Neural cell (in vitro differentiated cells): Measurements from ENCODE around the gene COL4A1. TPM values are rescaled to one million over a fixed set of nuclear protein-coding genes. Genes with fewer than 3 reads are reported as not detected.

ENCODE experiments used
- H2AFZ ChIP-seq: fragments of 200-600, 300-800 bp; sonication (generic), shearing (Covaris generic); 2 replicates; pipeline ENCODE4 v1.6.0; 2014; ENCODE audit warnings: low read depth, mild to moderate bottlenecking, antibody characterized with exemption, low read length, moderate library complexity
- H3F3A ChIP-seq: fragments of 200-600 bp; shearing (Covaris generic); 2 replicates; pipeline ENCODE4 v1.6.1; 2016; ENCODE audit warnings: mild to moderate bottlenecking, moderate library complexity, mixed read lengths, antibody characterized with exemption, low read length; ENCODE audit not compliant: insufficient read depth, poor library complexity, severe bottlenecking
- H3K27ac ChIP-seq: fragments of 200-600, 300-800 bp; sonication (generic), shearing (Covaris generic); 2 replicates; pipeline ENCODE4 v1.5.1; 2014; ENCODE audit warnings: mild to moderate bottlenecking, low read length, moderate library complexity
- H3K27me3 ChIP-seq: fragments of 300-800, 200-600 bp; sonication (generic), shearing (Covaris generic); 2 replicates; pipeline ENCODE4 v1.6.0; 2014; ENCODE audit warnings: mild to moderate bottlenecking, low read depth, low read length, moderate library complexity; ENCODE audit not compliant: insufficient read depth
- H3K36me3 ChIP-seq: fragments of 300-800, 200-600 bp; sonication (generic), shearing (Covaris generic); 2 replicates; pipeline ENCODE4 v1.5.1; 2014; ENCODE audit warnings: mild to moderate bottlenecking, antibody characterized with exemption, low read length, moderate library complexity; ENCODE audit not compliant: insufficient read depth
- H3K4me2 ChIP-seq: fragments of 300-800, 200-600 bp; sonication (generic), shearing (Covaris generic); 2 replicates; pipeline ENCODE4 v1.6.0; 2014; ENCODE audit warnings: mild to moderate bottlenecking, low read length
- H3K4me3 ChIP-seq: fragments of 300-800, 200-600 bp; sonication (generic), shearing (Covaris generic); 2 replicates; pipeline ENCODE4 v1.5.1; 2014; ENCODE audit warnings: mild to moderate bottlenecking, low read length, moderate library complexity
- H3K79me2 ChIP-seq: fragments of 200-600 bp; shearing (Covaris generic); replicated peaks from 2 replicates; pipeline ENCODE4 v1.6.0; 2014; ENCODE audit warnings: mild to moderate bottlenecking, low read length, moderate library complexity; ENCODE audit not compliant: insufficient read depth
- H3K9ac ChIP-seq: fragments of 300-800, 200-600 bp; sonication (generic), shearing (Covaris generic); 2 replicates; pipeline ENCODE4 v1.6.1; 2016; ENCODE audit warnings: mild to moderate bottlenecking, low read length, mixed read lengths
- H3K9me2 ChIP-seq: fragments of 200-600 bp; shearing (Covaris generic); 2 replicates; pipeline ENCODE4 v1.6.1; 2016; ENCODE audit warnings: mild to moderate bottlenecking, low read length, mixed read lengths; ENCODE audit not compliant: insufficient read depth
- H3K9me3 ChIP-seq: fragments of 200-600, 300-800 bp; sonication (generic), shearing (Covaris generic); 2 replicates; pipeline ENCODE4 v1.6.1; 2016; ENCODE audit warnings: mild to moderate bottlenecking, mixed run types, low read length, moderate library complexity, mixed read lengths
- H4K20me1 ChIP-seq: fragments of 200-600 bp; shearing (Covaris generic); 2 replicates; pipeline ENCODE4 v1.6.1; 2016; ENCODE audit warnings: mild to moderate bottlenecking, mixed run types; ENCODE audit not compliant: insufficient read depth
- CTCF ChIP-seq: fragments of 450-650 bp; IDR thresholded peaks from 2 replicates; pipeline ENCODE4 v1.5.1; 2014; ENCODE audit warnings: antibody characterized with exemption, mild to moderate bottlenecking, moderate library complexity; ENCODE audit not compliant: poor library complexity, severe bottlenecking
- EP300 ChIP-seq: fragments of 450-650 bp; conservative IDR thresholded peaks from 2 replicates; pipeline ENCODE4 v1.6.1; 2014; ENCODE audit warnings: antibody characterized with exemption, mild to moderate bottlenecking, moderate library complexity; ENCODE audit not compliant: poor library complexity, severe bottlenecking
- EZH2 ChIP-seq: fragments of 200-600, 300-800 bp; shearing (Covaris generic), sonication (generic); IDR thresholded peaks from 2 replicates; pipeline ENCODE4 v1.6.1; 2014; ENCODE audit warnings: antibody characterized with exemption, low read length, borderline replicate concordance, mild to moderate bottlenecking; ENCODE audit not compliant: insufficient read depth, poor library complexity, severe bottlenecking
- MXI1 ChIP-seq: fragments of 450-650 bp; conservative IDR thresholded peaks from 2 replicates; pipeline ENCODE4 v1.6.1; 2014; ENCODE audit warnings: antibody characterized with exemption, mild to moderate bottlenecking; ENCODE audit not compliant: poor library complexity, severe bottlenecking
- POLR2AphosphoS5 ChIP-seq: IDR thresholded peaks from 2 replicates; pipeline ENCODE4 v1.6.1; 2012
- RAD21 ChIP-seq: fragments of 450-650 bp; conservative IDR thresholded peaks from 2 replicates; pipeline ENCODE4 v1.6.1; 2014; ENCODE audit warnings: antibody characterized with exemption, mild to moderate bottlenecking, moderate library complexity
- REST ChIP-seq: IDR thresholded peaks from 2 replicates; pipeline ENCODE4 v1.6.1; 2012; ENCODE audit warnings: borderline replicate concordance
- SMC3 ChIP-seq: fragments of 450-650 bp; conservative IDR thresholded peaks from 2 replicates; pipeline ENCODE4 v1.6.1; 2014; ENCODE audit warnings: antibody characterized with exemption, mild to moderate bottlenecking, moderate library complexity; ENCODE audit not compliant: poor library complexity
- TAF1 ChIP-seq: IDR thresholded peaks from 2 replicates; pipeline ENCODE4 v1.6.1; 2012; ENCODE audit warnings: low read depth
- polyA plus RNA-seq: library from polyadenylated mRNA; depleted of rRNA; stranded (reverse); fragments of >200 nt; gene quantifications from 2 replicates; pipeline ENCODE4 v1.2.3, GENCODE V29; 2014

The COL4A1 gene
- polyA plus RNA-seq, 1 donor from 2014 or later, result 13.1 TPM

- H3K79me2 ChIP-seq, result no peaks in the 10 kb centered on the region
- no peak overlapping the region for H3K4me2 ChIP-seq
- no peaks in the 10 kb centered on the region for H3K9me3 ChIP-seq
- H4K20me1 ChIP-seq, result no peaks in the 10 kb centered on the region
- H3K9ac ChIP-seq, result no peak overlapping the region
- no peak overlapping the region for H3K27ac ChIP-seq
- no peaks in the 10 kb centered on the region for H3F3A ChIP-seq
- no peaks in the 10 kb centered on the region for H3K27me3 ChIP-seq
- H2AFZ ChIP-seq, result no peak overlapping the region
- no peak overlapping the region for H3K4me3 ChIP-seq
- H3K36me3 ChIP-seq, result no peaks in the 10 kb centered on the region
- TF ChIP-seq POLR2AphosphoS5, result no peak
- TF ChIP-seq EZH2, result no peak
- TF ChIP-seq SMC3, result no peak
- TF ChIP-seq CTCF, result no peak
- no peak for TF ChIP-seq EP300
- no peak for TF ChIP-seq TAF1
- no peak for TF ChIP-seq REST
- TF ChIP-seq MXI1, result no peak
- TF ChIP-seq RAD21, result no peak
- H3K9me2 ChIP-seq, result no peaks in the 10 kb centered on the region
These were observed 113.5 kb downstream of the COL4A1 start for GRCh38 chr13:110193491-110193890.

GRCh38 chr13:110192472-110192871 lies 114.5 kb downstream of the COL4A1 start:
- H4K20me1 ChIP-seq, result no peaks in the 10 kb centered on the region
- no peak overlapping the region for H2AFZ ChIP-seq
- no peak overlapping the region for H3K4me3 ChIP-seq
- H3K27ac ChIP-seq, result no peak overlapping the region
- H3K9me2 ChIP-seq, result no peaks in the 10 kb centered on the region
- H3K36me3 ChIP-seq, result no peaks in the 10 kb centered on the region
- H3K79me2 ChIP-seq, result no peaks in the 10 kb centered on the region
- no peak for TF ChIP-seq SMC3
- no peak for TF ChIP-seq REST
- no peak for TF ChIP-seq MXI1
- no peak for TF ChIP-seq RAD21
- no peak for TF ChIP-seq CTCF
- TF ChIP-seq TAF1, result no peak
- TF ChIP-seq POLR2AphosphoS5, result no peak
- no peak for TF ChIP-seq EP300
- H3F3A ChIP-seq, result no peaks in the 10 kb centered on the region
- H3K9me3 ChIP-seq, result no peaks in the 10 kb centered on the region
- no peak overlapping the region for H3K9ac ChIP-seq
- no peaks in the 10 kb centered on the region for H3K27me3 ChIP-seq
- H3K4me2 ChIP-seq, result no peak overlapping the region
